Transverse colon (tissue), 4 donors: ENCODE measurements around the gene PLCXD1. TPM values are rescaled to one million over a fixed set of nuclear protein-coding genes. Genes with fewer than 3 reads are reported as not detected.
"Not testable (repeated sequence)": the region's sequence is repeated elsewhere in the genome, so short reads cannot be mapped to it uniquely, and the experiment has no call there.

ENCODE experiments used
- DNase-seq: peaks from one replicate; pipeline ENCODE4 v3.0.0-alpha.2; 2019
- H3K27ac ChIP-seq, 4 donors: fragments of 200-600 bp; sonication (generic); 2 replicates each; pipeline ENCODE4 v1.5.1; 2016 to 2018; ENCODE audit warnings: inconsistent platforms in 4 of 4
- H3K27me3 ChIP-seq: fragments of 200-600 bp; sonication (generic); 2 replicates; pipeline ENCODE4 v1.5.1; 2017; ENCODE audit warnings: inconsistent platforms
- H3K36me3 ChIP-seq, 4 donors: fragments of 200-600 bp; sonication (generic); 2 replicates each; pipeline ENCODE4 v1.5.1; 2017 to 2019; ENCODE audit warnings: inconsistent platforms in 4 of 4
- H3K4me1 ChIP-seq, 4 donors: fragments of 200-600 bp; sonication (generic); 2 replicates each; pipeline ENCODE4 v1.5.1; 2017 to 2020; ENCODE audit warnings: inconsistent platforms in 4 of 4
- H3K4me3 ChIP-seq, 4 donors: fragments of 200-600 bp; sonication (generic); 1 replicate in 1 of 4; 2 replicates in 3 of 4; pipeline versions ENCODE4 v1.5.1 to v1.6.1; 2017 to 2019; ENCODE audit warnings: inconsistent platforms in 4 of 4
- H3K9me3 ChIP-seq, 2 donors: fragments of 200-600 bp; sonication (generic); 2 replicates each; pipeline ENCODE4 v1.5.1; 2017 to 2019; ENCODE audit warnings: inconsistent platforms in 2 of 2
- EP300 ChIP-seq: sonication (generic); formaldehyde crosslinking; IDR thresholded peaks from one replicate; pipeline ENCODE4 v1.6.1; 2017; ENCODE audit warnings: antibody characterized with exemption, low read depth
- POLR2A ChIP-seq: fragments of 450-650 bp; IDR thresholded peaks from one replicate; pipeline ENCODE4 v1.6.1; 2016; ENCODE audit warnings: antibody characterized with exemption, mild to moderate bottlenecking, moderate library complexity
- POLR2AphosphoS5 ChIP-seq, 3 donors: sonication (generic); formaldehyde crosslinking; IDR thresholded peaks; one replicate each; pipeline ENCODE4 v1.6.1; 2016; ENCODE audit warnings: antibody characterized with exemption in 3 of 3
- WGBS, 2 donors: methylation state at CpG; one replicate each; pipeline ENCODE4 v1.1.5; 2018; ENCODE audit warnings: low coverage in 1 of 2; 5-methylcytosine and 5-hydroxymethylcytosine counted together
- in situ Hi-C, 4 donors: fragments of 200-750 bp; cut with MboI; loops; one replicate each; pipeline versions ENCODE4 v1.15.0 to v1.15.1; 2017; ENCODE audit warnings: low sequenced_read_pairs in 3 of 4, low pct_ligation_motif_present in 1 of 4, low pct_unique_long_range_greater_than_20kb in 1 of 4
- intact Hi-C: fragments of 100-400 bp; cut with DNase I; formaldehyde crosslinking; loops from one replicate; pipeline ENCODE4 v1.15.1; 2023; ENCODE audit warnings: low total_unique reads
- total RNA-seq, 4 donors: library from RNA; depleted of rRNA; stranded (reverse); fragments of >200 nt; gene quantifications; one replicate each; pipeline ENCODE4 v1.1.0, GENCODE V29; 2016
- TF ChIP-seq, protein P1 (sequence below), 5 experiments: fragments of 200-600 bp in 3 of 5; fragments of 450-650 bp in 2 of 5; sonication (generic) in 3 of 5; IDR thresholded peaks; 1 replicate in 2 of 5; 2 replicates in 3 of 5; pipeline ENCODE4 v1.5.1; 2016 to 2017; ENCODE audit warnings: antibody characterized with exemption in 5 of 5, inconsistent platforms in 3 of 5, mild to moderate bottlenecking in 2 of 5, moderate library complexity in 1 of 5

PLCXD1 gene
- total RNA-seq, 4 donors from 2014 or later = 3.8 to 21.3 (median 13.8) TPM

DNA sequence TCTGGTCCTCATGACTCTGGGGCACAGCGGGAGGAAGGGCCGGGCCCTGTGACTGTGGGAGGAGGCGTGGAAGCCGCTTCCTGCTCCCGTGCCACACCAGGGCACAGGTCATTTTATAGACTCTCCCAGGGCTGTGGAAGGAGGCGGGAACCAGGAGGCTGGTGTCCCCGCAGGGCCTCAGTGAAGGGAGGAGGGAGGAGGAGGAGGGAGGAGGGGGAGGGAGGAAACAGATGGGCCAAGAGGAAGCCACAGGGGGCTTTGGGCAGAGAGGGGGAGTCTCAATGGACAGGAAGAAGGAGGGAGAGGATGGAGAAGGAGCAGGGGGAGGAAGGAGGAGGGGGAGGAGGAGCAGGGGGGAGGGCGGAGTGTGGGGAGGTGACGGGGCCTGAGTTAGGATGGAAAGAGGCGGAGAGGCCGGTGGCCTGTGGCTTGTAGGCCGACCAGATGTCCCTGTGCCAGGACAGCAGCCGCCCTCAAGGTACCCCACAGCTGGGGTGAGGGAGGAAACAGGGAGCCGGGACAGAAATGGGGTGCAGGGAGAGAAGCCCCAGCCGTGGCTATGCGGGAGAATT, 6.2 kb upstream of the PLCXD1 start:
- H3K4me1 ChIP-seq = peaks cover 11 to 22% (median 16%) of the 10 kb centered on the region in 4 donors
- peak overlapping the region in 2 of 4 donors; percentile 44 to 69 for H3K4me3 ChIP-seq
- no peaks in the 10 kb centered on the region for H3K27me3 ChIP-seq
- intact Hi-C loops (no loop called here), in situ Hi-C loops (no loop called here)
- no peaks in the 10 kb centered on the region for H3K9me3 ChIP-seq
- 20 to 46% methylated on average over 1 to 16 of the region's 16 CpGs for WGBS, 2 donors
- TF ChIP-seq EP300 (no peak), POLR2A (peak; percentile 31), POLR2AphosphoS5 (IDR thresholded peaks at IDR 0.05) (peak in 1 of 3 donors; percentile 61)
- TF ChIP-seq, protein P1, sequence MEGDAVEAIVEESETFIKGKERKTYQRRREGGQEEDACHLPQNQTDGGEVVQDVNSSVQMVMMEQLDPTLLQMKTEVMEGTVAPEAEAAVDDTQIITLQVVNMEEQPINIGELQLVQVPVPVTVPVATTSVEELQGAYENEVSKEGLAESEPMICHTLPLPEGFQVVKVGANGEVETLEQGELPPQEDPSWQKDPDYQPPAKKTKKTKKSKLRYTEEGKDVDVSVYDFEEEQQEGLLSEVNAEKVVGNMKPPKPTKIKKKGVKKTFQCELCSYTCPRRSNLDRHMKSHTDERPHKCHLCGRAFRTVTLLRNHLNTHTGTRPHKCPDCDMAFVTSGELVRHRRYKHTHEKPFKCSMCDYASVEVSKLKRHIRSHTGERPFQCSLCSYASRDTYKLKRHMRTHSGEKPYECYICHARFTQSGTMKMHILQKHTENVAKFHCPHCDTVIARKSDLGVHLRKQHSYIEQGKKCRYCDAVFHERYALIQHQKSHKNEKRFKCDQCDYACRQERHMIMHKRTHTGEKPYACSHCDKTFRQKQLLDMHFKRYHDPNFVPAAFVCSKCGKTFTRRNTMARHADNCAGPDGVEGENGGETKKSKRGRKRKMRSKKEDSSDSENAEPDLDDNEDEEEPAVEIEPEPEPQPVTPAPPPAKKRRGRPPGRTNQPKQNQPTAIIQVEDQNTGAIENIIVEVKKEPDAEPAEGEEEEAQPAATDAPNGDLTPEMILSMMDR (IDR thresholded peaks at IDR 0.05) = no peak
- peak overlapping the region; percentile 27 to 77 (median 62) for H3K27ac ChIP-seq
- DNase-seq = peak; percentile 66
- no peaks in the 10 kb centered on the region for H3K36me3 ChIP-seq

DNA sequence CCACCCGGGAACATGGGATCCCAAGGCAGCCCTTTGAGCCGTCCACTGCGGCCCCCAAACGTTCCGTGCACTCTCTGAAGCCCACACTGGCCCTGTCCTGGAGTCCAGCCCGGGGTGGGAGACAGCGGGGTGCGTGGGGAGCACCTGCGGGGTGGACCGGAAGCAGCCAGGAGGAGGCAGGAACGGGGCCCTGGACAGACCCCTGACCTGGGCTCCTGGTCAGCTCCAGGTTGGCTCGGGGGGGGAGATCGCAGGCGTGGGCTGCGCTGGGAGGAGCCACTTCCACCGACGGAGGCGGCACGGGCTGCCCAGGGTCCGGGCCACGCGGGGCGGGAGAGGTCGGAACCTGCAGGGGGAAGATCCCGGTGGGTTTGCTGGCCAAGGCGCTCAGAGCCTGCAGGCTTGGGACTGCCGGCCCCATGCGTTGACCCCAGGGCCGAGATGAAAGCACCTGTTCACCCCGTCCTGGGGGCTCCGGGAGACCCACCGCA, 5.7 kb upstream of the PLCXD1 start:
- DNase-seq = no peak
- in situ Hi-C loops = no loop called here
- Histone ChIP-seq H3K36me3 (no peaks in the 10 kb centered on the region), H3K4me1 (peaks cover 11 to 22% (median 16%) of the 10 kb centered on the region in 4 donors), H3K27ac (peak overlapping the region; percentile 27 to 77 (median 62)), H3K27me3 (no peaks in the 10 kb centered on the region), H3K9me3 (no peaks in the 10 kb centered on the region), H3K4me3 (peak overlapping the region in 3 of 4 donors; percentile 44 to 69 (median 47))
- WGBS, 2 donors = 63% methylated on average over 30 of the region's 32 CpGs; no CpG with 5 or more reads in 1 of the 2 donors
- TF ChIP-seq, protein P1 (IDR thresholded peaks at IDR 0.05) = no peak
- TF ChIP-seq EP300 (no peak), POLR2A (no peak), POLR2AphosphoS5 (IDR thresholded peaks at IDR 0.05) (no peak)
- intact Hi-C loops = no loop called here

DNA sequence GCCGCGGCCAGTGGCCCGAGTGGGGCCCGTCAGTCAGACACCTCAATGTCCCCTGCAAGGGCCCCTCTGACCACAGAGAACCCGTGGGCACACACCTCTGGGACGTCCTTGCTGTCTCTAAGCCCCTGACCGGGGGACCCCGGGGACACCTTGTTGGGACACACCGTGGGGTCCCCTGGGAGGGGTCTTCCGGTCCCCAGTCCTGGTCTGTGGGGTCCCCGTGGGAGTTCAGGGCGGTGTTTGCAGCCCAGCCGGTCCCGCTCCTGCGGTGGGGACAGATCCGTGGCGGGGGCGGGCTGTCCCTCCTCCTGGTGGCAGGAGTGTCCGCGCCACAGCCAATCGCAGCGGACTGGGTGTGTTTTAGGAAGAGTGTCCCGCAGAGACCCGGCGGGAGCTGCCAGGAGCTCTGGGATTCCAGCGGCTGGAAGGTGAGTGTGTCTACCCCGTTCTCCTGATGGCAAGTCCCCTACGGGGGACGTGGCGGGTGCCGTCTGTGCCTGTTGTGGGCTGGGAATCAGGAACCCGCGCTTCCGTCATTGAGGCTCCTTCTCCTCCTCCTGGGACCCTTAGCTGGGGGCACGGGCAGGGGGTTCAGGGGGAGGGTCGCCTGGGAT, 5.1 kb upstream of the PLCXD1 start:
- intact Hi-C loops = no loop called here
- WGBS, 2 donors = 4% methylated on average over 31 of the region's 36 CpGs; no CpG with 5 or more reads in 1 of the 2 donors
- Histone ChIP-seq H3K9me3 (no peaks in the 10 kb centered on the region), H3K27me3 (no peaks in the 10 kb centered on the region), H3K36me3 (no peaks in the 10 kb centered on the region), H3K27ac (peak overlapping the region in 3 of 4 donors; percentile 39 to 77 (median 65)), H3K4me1 (peaks cover 11 to 24% (median 16%) of the 10 kb centered on the region in 4 donors), H3K4me3 (peak overlapping the region; percentile 44 to 69 (median 46))
- in situ Hi-C loops = no loop called here
- TF ChIP-seq POLR2AphosphoS5 (IDR thresholded peaks at IDR 0.05) (peak; percentile 46 to 81 (median 51)), EP300 (no peak), POLR2A (peak; percentile 80)
- TF ChIP-seq, protein P1 (IDR thresholded peaks at IDR 0.05) = peak in 3 of 5 experiments; percentile 17 to 52 (median 34)
- peak; percentile 84 for DNase-seq

DNA sequence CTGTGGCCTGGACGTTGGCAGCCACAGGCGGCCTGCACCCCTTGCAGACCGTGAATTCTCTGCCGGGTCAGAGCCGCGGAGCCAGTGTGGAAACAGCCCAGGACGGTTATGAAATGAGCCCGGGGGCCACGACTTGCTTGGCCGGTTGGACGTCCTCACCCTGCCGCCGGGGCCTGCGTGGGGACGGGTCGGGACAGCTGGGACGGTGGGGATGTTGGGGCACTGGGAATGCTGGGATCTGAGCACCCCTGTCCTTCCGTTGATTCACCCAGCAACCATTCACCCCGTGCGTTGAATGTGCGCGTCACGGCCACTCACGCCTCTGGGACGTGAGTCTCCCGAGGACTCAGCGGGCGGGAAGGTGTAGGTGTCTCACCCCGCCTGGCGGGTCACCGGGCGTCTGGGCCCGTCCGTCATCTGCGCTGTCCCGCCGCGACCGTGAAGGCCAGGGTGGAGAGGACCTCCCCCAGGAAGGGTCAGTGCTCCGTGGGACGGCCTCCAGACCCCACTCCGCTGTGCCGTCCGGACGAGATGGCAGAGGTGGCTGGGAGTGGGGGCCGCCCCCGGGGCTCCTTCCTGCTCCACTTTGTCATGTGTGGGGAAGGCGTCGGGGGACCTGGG, 4.5 kb upstream of the PLCXD1 start:
- Histone ChIP-seq H3K36me3 (no peaks in the 10 kb centered on the region), H3K27ac (peak overlapping the region in 3 of 4 donors; percentile 39 to 77 (median 65)), H3K4me1 (peaks cover 11 to 30% (median 19%) of the 10 kb centered on the region in 4 donors), H3K27me3 (no peaks in the 10 kb centered on the region), H3K4me3 (peak overlapping the region; percentile 44 to 69 (median 46)), H3K9me3 (no peaks in the 10 kb centered on the region)
- intact Hi-C loops = no loop called here
- TF ChIP-seq EP300 (no peak), POLR2A (no peak), POLR2AphosphoS5 (IDR thresholded peaks at IDR 0.05) (no peak)
- TF ChIP-seq, protein P1 (IDR thresholded peaks at IDR 0.05) = no peak
- WGBS, 2 donors = 1% methylated on average over 40 of the region's 49 CpGs; no CpG with 5 or more reads in 1 of the 2 donors
- peak; percentile 49 for DNase-seq
- in situ Hi-C loops = no loop called here

DNA sequence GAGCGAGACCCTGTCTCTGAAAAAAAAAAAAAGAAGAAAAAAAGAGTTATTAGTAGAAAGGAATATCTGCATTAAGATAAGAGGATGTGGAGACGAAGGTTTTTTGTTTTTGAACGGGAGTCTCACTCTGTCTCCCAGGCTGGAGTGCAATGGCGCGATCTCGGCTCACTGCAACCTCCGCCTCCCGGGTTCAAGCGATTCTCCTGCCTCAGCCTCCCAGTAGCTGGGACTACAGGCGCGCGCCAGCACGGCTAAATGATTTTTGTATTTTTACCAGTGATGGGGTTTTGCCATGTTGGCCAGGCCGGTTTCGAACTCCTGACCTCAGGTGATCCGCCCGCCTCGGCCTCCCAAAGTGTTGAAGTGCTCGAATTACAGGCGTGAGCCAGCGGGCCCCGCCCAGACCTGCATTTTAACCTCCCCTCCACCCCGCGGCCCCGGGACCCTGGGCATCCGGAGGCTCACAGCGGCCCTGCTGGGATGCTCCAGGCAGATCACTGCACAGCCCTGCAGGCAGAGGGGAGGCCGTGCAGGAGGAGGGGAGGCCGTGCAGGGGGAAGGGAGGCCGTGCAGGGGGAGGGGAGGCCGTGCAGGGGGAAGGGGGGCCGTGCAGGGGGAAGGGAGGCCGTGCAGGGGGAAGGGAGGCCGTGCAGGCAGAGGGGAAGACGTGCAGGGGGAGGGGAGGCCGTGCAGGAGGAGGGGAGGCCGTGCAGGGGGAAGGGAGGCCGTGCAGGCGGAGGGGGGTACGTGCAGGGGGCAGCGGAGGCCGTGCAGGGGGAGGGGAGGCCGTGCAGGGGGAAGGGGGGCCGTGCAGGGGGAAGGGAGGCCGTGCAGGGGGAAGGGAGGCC, 1.2 kb upstream of the PLCXD1 start:
- H3K4me3 ChIP-seq, in situ Hi-C loops, H3K9me3 ChIP-seq, H3K36me3 ChIP-seq, H3K27ac ChIP-seq, DNase-seq, H3K27me3 ChIP-seq, intact Hi-C loops: not testable (repeated sequence)
- peaks cover 11 to 43% (median 20%) of the 10 kb centered on the region in 4 donors for H3K4me1 ChIP-seq
- WGBS, 2 donors = 60 to 86% methylated on average over 2 to 25 of the region's 45 CpGs
